SK-N-MC (cell line): ENCODE measurements around the gene TSPAN15.

Experiments
- DNase-seq: peaks from one replicate; pipeline ENCODE4 v3.0.0-alpha.2; 2011; ENCODE audit warnings: low read depth, low spot score
- H3K27ac ChIP-seq: fragments of 200-600 bp; sonication (generic); 2 replicates; pipeline ENCODE4 v1.5.1; 2016; ENCODE audit warnings: mixed run types
- H3K36me3 ChIP-seq: fragments of 200-600 bp; sonication (generic); 2 replicates; pipeline ENCODE4 v1.6.1; 2017; ENCODE audit warnings: antibody characterized with exemption, low read length, mixed read lengths; ENCODE audit not compliant: insufficient read depth
- H3K4me3 ChIP-seq: fragments of 200-600 bp; sonication (generic); 2 replicates; pipeline ENCODE4 v1.5.1; 2016
- H3K9ac ChIP-seq: fragments of 200-600 bp; sonication (generic); 2 replicates; pipeline ENCODE4 v1.8.0; 2017; ENCODE audit warnings: mixed run types, mixed read lengths; ENCODE audit not compliant: insufficient read length
- H3K9me3 ChIP-seq: fragments of 200-600 bp; sonication (generic); 2 replicates; pipeline ENCODE4 v1.6.1; 2017; ENCODE audit warnings: low read depth, mild to moderate bottlenecking, antibody characterized with exemption, low read length, moderate library complexity, mixed read lengths
- EZH2 ChIP-seq: fragments of 200-600 bp; sonication (generic); IDR thresholded peaks from one replicate; pipeline ENCODE4 v1.6.1; 2017; ENCODE audit warnings: antibody characterized with exemption
- FOXP2 ChIP-seq: optimal IDR thresholded peaks from 2 replicates; pipeline ENCODE3; 2011; ENCODE audit warnings: mild to moderate bottlenecking, moderate library complexity; ENCODE audit not compliant: insufficient read depth; ENCODE audit errors: extremely low read length, control extremely low read depth
- POLR2AphosphoS5 ChIP-seq: IDR thresholded peaks from 2 replicates; pipeline ENCODE4 v1.6.1; 2012; ENCODE audit warnings: mild to moderate bottlenecking, low read depth, low read length, borderline replicate concordance

Gene TSPAN15

DNA sequence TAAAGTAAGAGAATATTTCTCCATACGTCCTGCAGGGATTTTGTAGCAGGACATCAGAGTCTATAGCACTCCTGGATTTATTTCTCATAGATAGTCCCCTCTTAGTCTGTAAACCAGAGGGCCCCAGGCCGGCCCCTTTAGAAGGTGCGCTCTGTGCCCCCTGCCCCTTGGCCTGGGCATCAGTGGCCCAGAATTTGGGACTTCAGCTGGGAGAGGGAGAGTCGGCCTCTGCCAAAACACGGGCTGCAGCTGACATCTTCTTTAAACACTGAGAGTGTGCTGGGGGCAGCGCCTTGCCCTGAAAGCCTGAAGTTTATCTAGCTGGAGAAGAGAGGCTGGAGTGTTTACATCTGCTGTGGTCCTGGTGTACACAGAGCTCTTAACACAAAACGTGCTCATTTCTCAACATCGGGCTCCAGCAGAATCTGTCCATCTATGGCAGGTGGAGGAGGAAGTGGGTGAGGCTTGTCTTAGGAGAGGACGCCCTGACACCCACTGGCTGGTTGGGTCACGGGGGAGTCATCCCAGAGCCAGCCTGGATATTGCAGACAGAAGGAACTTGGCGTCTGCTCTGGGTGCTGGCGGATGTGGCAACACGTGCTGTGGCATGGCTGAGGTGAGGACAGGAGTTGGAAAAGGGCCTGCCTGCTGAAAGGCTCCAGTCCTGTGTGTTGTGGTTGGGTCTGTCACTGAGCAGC lies 29.5 kb upstream of the TSPAN15 start:
- H3K27ac ChIP-seq = no peak overlapping the region
- no peak for DNase-seq
- H3K4me3 ChIP-seq = no peak overlapping the region

DNA sequence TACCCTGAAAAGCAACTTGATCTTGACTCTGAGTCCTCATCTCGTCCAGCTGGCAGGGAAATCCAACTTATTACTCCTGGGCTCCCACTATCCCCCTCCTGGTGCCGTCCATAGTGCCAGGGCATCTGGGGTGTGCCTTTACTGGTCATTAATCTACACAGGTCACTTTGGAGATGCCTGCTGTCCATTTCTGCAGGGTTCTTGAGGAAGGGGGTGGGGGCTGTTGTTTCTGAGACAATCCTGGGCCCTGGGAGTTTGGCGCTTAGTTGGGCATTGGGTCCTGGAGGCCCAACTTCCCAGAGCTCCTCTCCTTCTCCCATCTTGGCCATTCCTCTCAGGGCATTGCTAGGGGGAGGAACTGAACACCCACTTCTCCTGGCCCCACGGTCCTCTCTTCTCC lies 28.6 kb upstream of the TSPAN15 start:
- Histone ChIP-seq H3K36me3 (no peaks in the 10 kb centered on the region), H3K4me3 (no peak overlapping the region), H3K9me3 (no peaks in the 10 kb centered on the region), H3K27ac (no peak overlapping the region), H3K9ac (no peak overlapping the region)
- DNase-seq = no peak
- TF ChIP-seq FOXP2 (no peak), EZH2 (no peak), POLR2AphosphoS5 (no peak)

More for the DNA sequence above, 29.5 kb upstream of the TSPAN15 start:
- H3K9me3 ChIP-seq = no peaks in the 10 kb centered on the region
- no peaks in the 10 kb centered on the region for H3K36me3 ChIP-seq
- TF ChIP-seq EZH2 (no peak), FOXP2 (no peak), POLR2AphosphoS5 (no peak)
- no peak overlapping the region for H3K9ac ChIP-seq

DNA sequence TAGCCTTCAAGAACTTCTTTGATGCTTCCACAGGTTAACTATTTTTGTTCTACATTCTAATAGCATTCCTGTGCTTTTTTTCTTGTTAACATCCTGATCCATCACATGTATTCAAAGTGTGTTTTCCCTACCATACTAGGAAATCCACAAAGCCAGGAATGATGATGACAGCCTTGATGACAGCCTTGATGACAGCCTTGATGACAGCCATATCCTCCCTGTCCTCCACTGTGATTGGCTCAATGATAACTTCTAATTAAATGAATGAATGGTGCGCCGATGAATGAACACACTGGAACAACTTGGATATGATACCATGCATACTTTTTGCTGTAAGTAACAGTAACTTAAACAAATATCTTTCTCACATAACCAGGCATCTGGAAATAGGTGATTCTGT lies 26.2 kb upstream of the TSPAN15 start:
- H3K4me3 ChIP-seq = no peak overlapping the region
- H3K9ac ChIP-seq = no peak overlapping the region
- no peak for TF ChIP-seq POLR2AphosphoS5
- TF ChIP-seq FOXP2 = no peak
- TF ChIP-seq EZH2 = no peak
- H3K27ac ChIP-seq = no peak overlapping the region
- no peak for DNase-seq
- H3K9me3 ChIP-seq = no peaks in the 10 kb centered on the region
- H3K36me3 ChIP-seq = no peaks in the 10 kb centered on the region

DNA sequence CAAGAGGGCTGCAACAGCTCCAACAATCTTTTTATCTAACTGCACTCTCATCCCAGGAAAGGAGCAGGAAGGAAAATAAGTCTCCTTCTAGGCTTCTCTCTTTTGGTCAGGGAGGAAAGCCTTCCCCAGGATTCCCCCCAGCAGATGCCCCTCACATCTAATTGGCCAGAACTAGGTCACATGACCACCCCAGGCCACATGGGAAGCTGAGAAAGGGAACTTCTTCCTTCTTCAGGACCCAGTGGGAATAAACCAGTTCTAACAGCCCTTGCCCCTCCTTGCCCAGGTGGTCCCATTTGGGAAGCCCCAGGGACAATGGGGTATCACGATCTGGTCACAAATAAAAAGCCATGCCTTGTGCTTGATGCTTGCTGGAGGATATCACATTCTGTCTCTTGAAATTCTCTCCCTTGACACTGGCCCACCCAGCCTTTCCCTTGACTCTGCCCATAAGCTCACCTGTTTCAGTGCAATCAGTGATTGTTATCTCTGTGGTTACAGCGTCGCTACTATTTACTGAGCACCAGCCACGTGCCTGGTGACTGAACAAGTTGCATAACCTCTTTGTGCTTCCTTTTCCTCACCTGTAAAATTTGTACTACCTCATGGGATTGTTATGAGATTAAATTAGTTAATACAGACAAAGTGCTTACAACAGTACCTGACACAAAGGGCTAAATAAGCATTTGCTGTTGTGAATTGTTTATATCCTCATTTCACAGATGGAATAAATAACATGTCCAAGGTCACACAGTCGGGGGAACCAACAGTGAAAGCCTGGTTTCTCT lies 25.6 kb upstream of the TSPAN15 start:
- Histone ChIP-seq H3K9ac (no peak overlapping the region), H3K9me3 (no peaks in the 10 kb centered on the region), H3K27ac (no peak overlapping the region), H3K36me3 (no peaks in the 10 kb centered on the region), H3K4me3 (no peak overlapping the region)
- TF ChIP-seq FOXP2 (no peak), POLR2AphosphoS5 (no peak), EZH2 (no peak)
- no peak for DNase-seq

DNA sequence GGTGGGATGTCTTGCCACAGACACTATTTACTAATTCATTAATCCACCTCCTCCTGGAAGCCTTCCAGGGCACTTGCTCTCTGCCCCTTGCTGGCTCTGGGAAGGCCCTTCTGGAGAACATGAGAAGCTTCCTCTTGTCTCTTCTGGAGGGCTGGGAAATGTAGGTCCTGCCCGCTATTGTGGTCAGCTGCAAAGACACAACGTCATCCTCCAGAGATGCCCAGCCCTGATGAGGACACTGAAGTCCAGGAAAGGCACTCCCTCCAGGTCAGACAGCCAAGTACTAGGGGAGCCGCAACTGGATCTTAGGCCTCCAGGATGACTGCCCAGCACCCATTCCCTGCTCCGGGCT lies 24.9 kb upstream of the TSPAN15 start:
- no peak for TF ChIP-seq FOXP2
- TF ChIP-seq POLR2AphosphoS5 = no peak
- no peak for TF ChIP-seq EZH2
- Histone ChIP-seq H3K4me3 (no peak overlapping the region), H3K9me3 (no peaks in the 10 kb centered on the region), H3K36me3 (no peaks in the 10 kb centered on the region), H3K9ac (no peak overlapping the region), H3K27ac (no peak overlapping the region)
- no peak for DNase-seq

DNA sequence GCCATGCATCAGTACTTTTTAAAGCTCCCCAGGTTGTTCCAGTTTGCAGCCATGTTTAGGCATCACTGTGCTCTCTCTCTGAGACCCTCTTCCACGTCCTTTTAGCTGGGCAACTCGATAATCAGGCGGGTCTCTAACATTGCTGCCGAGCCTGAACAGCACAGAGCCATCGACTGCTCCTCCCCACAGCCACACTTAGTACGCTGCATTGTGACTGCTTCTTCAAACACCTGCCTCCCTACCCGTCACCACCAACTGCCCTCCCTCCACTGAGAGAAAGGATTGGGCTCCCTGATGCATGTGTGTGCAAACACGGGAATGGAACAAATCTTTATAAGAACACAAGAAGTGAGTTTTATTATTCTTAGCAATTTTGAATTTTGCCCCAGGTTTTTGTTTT lies 23.1 kb upstream of the TSPAN15 start:
- H3K36me3 ChIP-seq = no peaks in the 10 kb centered on the region
- DNase-seq = no peak
- H3K4me3 ChIP-seq = no peak overlapping the region
- TF ChIP-seq POLR2AphosphoS5 (no peak), EZH2 (no peak), FOXP2 (no peak)
- no peak overlapping the region for H3K27ac ChIP-seq
- H3K9me3 ChIP-seq = no peaks in the 10 kb centered on the region
- no peak overlapping the region for H3K9ac ChIP-seq

DNA sequence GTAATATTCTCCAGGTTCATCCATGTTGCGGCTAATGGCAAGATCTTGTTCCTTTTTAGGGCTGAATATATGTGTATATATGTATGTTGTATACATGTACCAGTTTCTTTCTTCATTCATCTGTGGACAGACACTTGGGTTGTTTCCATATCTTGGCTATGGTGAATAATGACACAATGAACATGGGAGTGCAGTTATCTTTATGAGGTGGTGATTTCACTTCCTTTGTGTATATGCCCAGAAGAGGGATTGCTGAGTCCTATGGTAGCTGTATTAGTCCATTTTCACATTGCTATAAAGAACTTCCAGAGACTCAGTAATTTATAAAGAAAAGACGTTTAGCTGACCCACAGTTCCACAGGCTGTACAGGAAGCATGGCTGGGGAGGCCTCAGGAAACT lies 17.1 kb upstream of the TSPAN15 start:
- no peak for DNase-seq
- H3K9me3 ChIP-seq = no peaks in the 10 kb centered on the region
- H3K4me3 ChIP-seq = no peak overlapping the region
- no peak overlapping the region for H3K27ac ChIP-seq
- H3K9ac ChIP-seq = no peak overlapping the region
- no peak for TF ChIP-seq POLR2AphosphoS5
- TF ChIP-seq EZH2 = no peak
- no peak for TF ChIP-seq FOXP2
- H3K36me3 ChIP-seq = no peaks in the 10 kb centered on the region

DNA sequence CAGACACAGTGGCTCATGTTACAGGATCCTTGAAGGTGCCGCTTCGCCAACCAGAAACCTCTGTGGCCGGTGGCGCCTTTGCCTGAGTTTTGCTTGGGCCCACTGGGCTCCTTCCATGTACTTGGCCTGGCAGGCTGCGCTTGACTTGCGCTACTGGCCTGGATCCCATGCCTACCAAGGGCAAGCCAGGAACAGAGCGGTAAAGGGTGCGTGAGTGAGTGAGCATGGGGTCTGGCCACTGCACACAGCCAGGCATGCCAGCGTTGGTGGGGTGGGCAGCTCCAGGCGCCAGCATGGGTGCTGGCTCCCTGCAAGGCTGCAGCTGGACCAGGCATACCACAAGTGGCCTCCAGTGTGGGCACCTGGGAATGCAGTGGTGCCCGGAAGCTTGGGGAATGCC lies 16.3 kb upstream of the TSPAN15 start:
- DNase-seq = no peak
- Histone ChIP-seq H3K9me3 (no peaks in the 10 kb centered on the region), H3K9ac (no peak overlapping the region), H3K4me3 (no peak overlapping the region), H3K36me3 (no peaks in the 10 kb centered on the region), H3K27ac (no peak overlapping the region)
- TF ChIP-seq EZH2 (no peak), FOXP2 (no peak)
